HEK293 (cell line): ENCODE data around the gene FBXO27.

ENCODE experiments used
- CTCF ChIA-PET: fragments of 350-600 bp; formaldehyde crosslinking; extraction: SDS; loops from one replicate; lab custom pipeline; 2021; ENCODE audit warnings: antibody characterized with exemption; lab: Yijun Ruan, JAX
- POLR2A ChIA-PET: fragments of 300-600 bp; formaldehyde crosslinking; extraction: SDS; loops from one replicate; lab custom pipeline; 2020; ENCODE audit warnings: antibody characterized with exemption, inconsistent platforms; lab: Yijun Ruan, JAX
- H3K27ac ChIP-seq: fragments of 200-500 bp; sonication (Bioruptor generic); 2 replicates; pipeline ENCODE4 v1.5.1; 2014; ENCODE audit warnings: low read depth, low read length, control low read depth, inconsistent platforms; ENCODE audit errors: extremely low read depth
- H3K36me3 ChIP-seq, 2 experiments: fragments of 200-500 bp in 1 of 2; sonication (Bioruptor generic) in 1 of 2; 1 replicate in 1 of 2; 2 replicates in 1 of 2; pipeline ENCODE4 v1.5.1; 2014 to 2017; ENCODE audit warnings: inconsistent platforms in 2 of 2, low read length in 2 of 2; ENCODE audit not compliant: control insufficient read depth in 2 of 2, insufficient read depth in 1 of 2
- H3K4me1 ChIP-seq: fragments of 200-500 bp; sonication (Bioruptor generic); 2 replicates; pipeline ENCODE4 v1.5.1; 2014; ENCODE audit warnings: mild to moderate bottlenecking, low read length, inconsistent platforms; ENCODE audit not compliant: control insufficient read depth, insufficient read depth
- H3K4me3 ChIP-seq: 2 replicates; pipeline ENCODE4 v1.5.1; 2011; ENCODE audit warnings: low read depth, mild to moderate bottlenecking, control low read depth, low read length, moderate library complexity
- H3K9me3 ChIP-seq: fragments of 200-500 bp; sonication (Bioruptor generic); 2 replicates; pipeline ENCODE4 v1.5.1; 2014; ENCODE audit warnings: low read depth, low read length, inconsistent platforms; ENCODE audit not compliant: control insufficient read depth, insufficient read depth
- CTCF ChIP-seq: fragments of 450-650 bp; formaldehyde crosslinking; IDR thresholded peaks from 2 replicates; pipeline ENCODE4 v1.5.1; 2016; ENCODE audit warnings: missing biosample characterization, missing genetic modification characterization
- GFI1B ChIP-seq: fragments of 450-650 bp; formaldehyde crosslinking; IDR thresholded peaks from 2 replicates; pipeline ENCODE4 v1.5.1; 2016; ENCODE audit warnings: missing biosample characterization, missing genetic modification characterization
- IKZF3 ChIP-seq: fragments of 450-650 bp; IDR thresholded peaks from 2 replicates; pipeline ENCODE4 v1.5.0; 2018; ENCODE audit warnings: missing biosample characterization, mild to moderate bottlenecking, missing genetic modification characterization, moderate library complexity
- KLF10 ChIP-seq: fragments of 450-650 bp; IDR thresholded peaks from 2 replicates; pipeline ENCODE4 v1.5.1; 2018; ENCODE audit warnings: missing biosample characterization, mild to moderate bottlenecking, missing genetic modification characterization
- KLF9 ChIP-seq: fragments of 450-650 bp; formaldehyde crosslinking; IDR thresholded peaks from 2 replicates; pipeline ENCODE4 v1.5.1; 2016; ENCODE audit warnings: missing biosample characterization, missing genetic modification characterization, low read depth
- MZF1 ChIP-seq: fragments of 450-650 bp; formaldehyde crosslinking; IDR thresholded peaks from 2 replicates; pipeline ENCODE4 v1.5.1; 2017; ENCODE audit warnings: missing biosample characterization, missing genetic modification characterization, borderline replicate concordance
- OSR2 ChIP-seq: fragments of 450-650 bp; formaldehyde crosslinking; IDR thresholded peaks from 2 replicates; pipeline ENCODE4 v1.5.1; 2016; ENCODE audit warnings: missing biosample characterization, missing genetic modification characterization
- PRDM2 ChIP-seq: fragments of 450-650 bp; formaldehyde crosslinking; IDR thresholded peaks from 2 replicates; pipeline ENCODE4 v1.5.1; 2016; ENCODE audit warnings: missing biosample characterization, missing genetic modification characterization, borderline replicate concordance
- TRIM28 ChIP-seq: IDR thresholded peaks from 2 replicates; pipeline ENCODE4 v1.6.1; 2011; ENCODE audit warnings: low read length, control low read depth, borderline replicate concordance
- ZBTB44 ChIP-seq: fragments of 450-650 bp; IDR thresholded peaks from 2 replicates; pipeline ENCODE4 v1.5.1; 2018; ENCODE audit warnings: missing biosample characterization, mild to moderate bottlenecking, missing genetic modification characterization
- ZBTB48 ChIP-seq: fragments of 450-650 bp; formaldehyde crosslinking; IDR thresholded peaks from 2 replicates; pipeline ENCODE4 v1.5.1; 2016; ENCODE audit warnings: missing biosample characterization, missing genetic modification characterization
- ZFP69B ChIP-seq: fragments of 450-650 bp; formaldehyde crosslinking; IDR thresholded peaks from 2 replicates; pipeline ENCODE4 v1.5.1; 2016; ENCODE audit warnings: missing biosample characterization, missing genetic modification characterization
- ZNF121 ChIP-seq: fragments of 450-650 bp; formaldehyde crosslinking; IDR thresholded peaks from 2 replicates; pipeline ENCODE4 v1.5.1; 2016; ENCODE audit warnings: missing biosample characterization, missing genetic modification characterization
- ZNF354C ChIP-seq: fragments of 450-650 bp; formaldehyde crosslinking; IDR thresholded peaks from 2 replicates; pipeline ENCODE4 v1.5.1; 2016; ENCODE audit warnings: missing biosample characterization, missing genetic modification characterization, low read depth, borderline replicate concordance
- ZNF510 ChIP-seq: fragments of 450-650 bp; formaldehyde crosslinking; IDR thresholded peaks from 2 replicates; pipeline ENCODE4 v1.5.1; 2018; ENCODE audit warnings: mild to moderate bottlenecking, missing genetic modification characterization, missing biosample characterization; ENCODE audit not compliant: insufficient replicate concordance
- ZNF514 ChIP-seq: fragments of 450-650 bp; formaldehyde crosslinking; IDR thresholded peaks from 2 replicates; pipeline ENCODE4 v1.5.1; 2016; ENCODE audit warnings: missing biosample characterization, missing genetic modification characterization
- ZNF561 ChIP-seq: fragments of 450-650 bp; IDR thresholded peaks from 2 replicates; pipeline ENCODE4 v1.5.1; 2018; ENCODE audit warnings: missing biosample characterization, missing genetic modification characterization, borderline replicate concordance
- ZNF654 ChIP-seq: fragments of 450-650 bp; formaldehyde crosslinking; IDR thresholded peaks from 2 replicates; pipeline ENCODE4 v1.5.1; 2016; ENCODE audit warnings: low read depth, missing biosample characterization, missing genetic modification characterization
- ZNF692 ChIP-seq: fragments of 450-650 bp; formaldehyde crosslinking; IDR thresholded peaks from 2 replicates; pipeline ENCODE4 v1.5.1; 2016; ENCODE audit warnings: missing biosample characterization, missing genetic modification characterization
- ZXDB ChIP-seq: fragments of 450-650 bp; formaldehyde crosslinking; IDR thresholded peaks from 2 replicates; pipeline ENCODE4 v1.5.1; 2016; ENCODE audit warnings: missing biosample characterization, missing genetic modification characterization
- TF ChIP-seq, protein P1 (sequence below): fragments of 450-650 bp; formaldehyde crosslinking; IDR thresholded peaks from 2 replicates; pipeline ENCODE4 v1.5.1; 2017; ENCODE audit warnings: missing biosample characterization, missing genetic modification characterization
- TF ChIP-seq, protein P2 (sequence below): fragments of 450-650 bp; formaldehyde crosslinking; IDR thresholded peaks from 2 replicates; pipeline ENCODE4 v1.5.1; 2016; ENCODE audit warnings: missing biosample characterization, missing genetic modification characterization

Gene FBXO27

GRCh38 chr19:39038098-39038497 lies 5.7 kb upstream of the FBXO27 start:
- ChIA-PET POLR2A (interaction anchor here (0.6 to 1.3 kb wide), 7 partner anchors 20 to 514 kb away, joined by 3 to 4 read pairs (median 3); partner anchors contain the start of genes MRPS12 and SARS2), CTCF (interaction anchor here (0.5 to 3.5 kb wide), 26 partner anchors 8 to 554 kb away, joined by 3 to 44 read pairs (median 4); partner anchors contain the start of gene FBXO17)
- peaks cover 14% of the 10 kb centered on the region for H3K4me1 ChIP-seq
- H3K36me3 ChIP-seq: no peaks in the 10 kb centered on the region; a peak in 1 of 3 replicates
- no peak overlapping the region for H3K4me3 ChIP-seq
- no peaks in the 10 kb centered on the region; the same call in 1 of the 2 replicates for H3K9me3 ChIP-seq
- no peak overlapping the region for H3K27ac ChIP-seq
- TF ChIP-seq GFI1B (no peak), TRIM28 (no peak), PRDM2 (tag by site-specific recombination) (no peak), ZBTB48 (tag by site-specific recombination) (no peak), KLF10 (no peak), ZNF692 (no peak), MZF1 (tag by site-specific recombination) (no peak), KLF9 (tag by site-specific recombination) (0 out of 2 replicates have a peak, but pooled peaks have one; percentile 11), ZNF121 (tag by site-specific recombination) (no peak), ZNF354C (no peak), ZNF561 (tag by site-specific recombination) (peak; percentile 36; the same call in 1 of the 2 replicates), ZXDB (tag by site-specific recombination) (0 out of 2 replicates have a peak, but pooled peaks have one; percentile 25), ZBTB44 (tag by site-specific recombination) (peak; percentile 36), OSR2 (tag by site-specific recombination) (no peak), ZNF510 (no peak), ZFP69B (tag by site-specific recombination) (no peak), CTCF (peak; percentile 74; the same call in 1 of the 2 replicates), IKZF3 (tag by site-specific recombination) (0 out of 2 replicates have a peak, but pooled peaks have one; percentile 28), ZNF514 (tag by site-specific recombination) (no peak), ZNF654 (peak; percentile 50; the same call in 1 of the 2 replicates)
- TF ChIP-seq, protein P1, sequence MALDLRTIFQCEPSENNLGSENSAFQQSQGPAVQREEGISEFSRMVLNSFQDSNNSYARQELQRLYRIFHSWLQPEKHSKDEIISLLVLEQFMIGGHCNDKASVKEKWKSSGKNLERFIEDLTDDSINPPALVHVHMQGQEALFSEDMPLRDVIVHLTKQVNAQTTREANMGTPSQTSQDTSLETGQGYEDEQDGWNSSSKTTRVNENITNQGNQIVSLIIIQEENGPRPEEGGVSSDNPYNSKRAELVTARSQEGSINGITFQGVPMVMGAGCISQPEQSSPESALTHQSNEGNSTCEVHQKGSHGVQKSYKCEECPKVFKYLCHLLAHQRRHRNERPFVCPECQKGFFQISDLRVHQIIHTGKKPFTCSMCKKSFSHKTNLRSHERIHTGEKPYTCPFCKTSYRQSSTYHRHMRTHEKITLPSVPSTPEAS (tag by site-specific recombination): no peak
- TF ChIP-seq, protein P2, sequence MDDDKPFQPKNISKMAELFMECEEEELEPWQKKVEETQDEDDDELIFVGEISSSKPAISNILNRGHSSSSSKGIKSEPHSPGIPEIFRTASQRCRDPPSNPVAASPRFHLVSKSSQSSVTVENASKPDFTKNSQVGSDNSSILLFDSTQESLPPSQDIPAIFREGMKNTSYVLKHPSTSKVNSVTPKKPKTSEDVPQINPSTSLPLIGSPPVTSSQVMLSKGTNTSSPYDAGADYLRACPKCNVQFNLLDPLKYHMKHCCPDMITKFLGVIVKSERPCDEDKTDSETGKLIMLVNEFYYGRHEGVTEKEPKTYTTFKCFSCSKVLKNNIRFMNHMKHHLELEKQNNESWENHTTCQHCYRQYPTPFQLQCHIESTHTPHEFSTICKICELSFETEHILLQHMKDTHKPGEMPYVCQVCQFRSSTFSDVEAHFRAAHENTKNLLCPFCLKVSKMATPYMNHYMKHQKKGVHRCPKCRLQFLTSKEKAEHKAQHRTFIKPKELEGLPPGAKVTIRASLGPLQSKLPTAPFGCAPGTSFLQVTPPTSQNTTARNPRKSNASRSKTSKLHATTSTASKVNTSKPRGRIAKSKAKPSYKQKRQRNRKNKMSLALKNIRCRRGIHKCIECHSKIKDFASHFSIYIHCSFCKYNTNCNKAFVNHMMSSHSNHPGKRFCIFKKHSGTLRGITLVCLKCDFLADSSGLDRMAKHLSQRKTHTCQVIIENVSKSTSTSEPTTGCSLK (tag by site-specific recombination): no peak
